GM12872 (cell line): ENCODE results near the gene TPD52L2.

ENCODE experiments used
- CTCF ChIP-seq: IDR thresholded peaks from 3 replicates; pipeline ENCODE4 v1.5.1; 2011; ENCODE audit warnings: low read depth, mild to moderate bottlenecking, low read length, moderate library complexity; ENCODE audit not compliant: insufficient read depth

The TPD52L2 gene

GRCh38 chr20:63919130-63919529 lies 54.1 kb downstream of the TPD52L2 start:
- no peak for TF ChIP-seq CTCF

DNA sequence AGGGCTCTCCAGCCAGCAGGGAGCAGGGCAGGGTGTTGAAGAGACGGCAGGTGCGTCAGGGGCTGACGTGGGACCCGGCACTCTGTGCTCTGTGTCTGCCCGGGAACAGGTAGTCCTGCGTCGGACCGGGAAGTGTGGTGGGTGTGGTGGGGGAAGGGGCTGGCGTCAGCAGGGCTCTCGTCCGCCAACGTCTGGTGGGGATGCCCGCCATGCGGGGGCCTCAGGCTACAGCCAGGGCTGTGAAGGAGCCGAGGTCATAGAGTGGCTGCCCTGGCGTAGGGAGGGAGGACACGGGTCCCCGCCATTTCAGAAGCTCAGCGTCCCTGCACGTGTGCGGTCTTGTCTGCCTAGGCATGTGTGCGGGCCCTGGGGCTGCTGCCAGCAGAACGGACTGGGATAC lies 55.2 kb downstream of the TPD52L2 start:
- no peak for TF ChIP-seq CTCF

DNA sequence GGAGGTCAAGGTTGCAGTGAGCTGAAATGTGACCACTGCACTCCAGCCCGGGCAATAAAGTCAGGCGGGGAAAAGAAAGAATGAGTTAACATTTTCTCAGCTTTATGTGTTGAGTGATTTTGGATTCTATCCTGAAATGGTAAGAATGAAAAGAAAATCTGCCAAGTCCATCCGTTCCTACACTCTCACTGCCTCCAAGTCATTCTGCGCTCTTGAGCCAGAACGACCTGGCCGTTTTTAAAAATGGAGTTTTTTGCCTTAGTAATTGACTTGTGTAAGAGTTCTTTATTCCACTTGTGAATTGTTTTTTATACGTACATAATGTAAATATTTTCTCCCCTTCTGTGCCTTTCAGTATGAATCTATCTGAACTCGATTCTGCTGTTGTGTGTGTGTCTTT lies 58.6 kb downstream of the TPD52L2 start:
- TF ChIP-seq CTCF, result no peak

- no peak for TF ChIP-seq CTCF
Observed at GRCh38 chr20:63924241-63924640, 59.2 kb downstream of the TPD52L2 start.

- no peak for TF ChIP-seq CTCF
Observed at GRCh38 chr20:63926298-63926697, 61.2 kb downstream of the TPD52L2 start.

DNA sequence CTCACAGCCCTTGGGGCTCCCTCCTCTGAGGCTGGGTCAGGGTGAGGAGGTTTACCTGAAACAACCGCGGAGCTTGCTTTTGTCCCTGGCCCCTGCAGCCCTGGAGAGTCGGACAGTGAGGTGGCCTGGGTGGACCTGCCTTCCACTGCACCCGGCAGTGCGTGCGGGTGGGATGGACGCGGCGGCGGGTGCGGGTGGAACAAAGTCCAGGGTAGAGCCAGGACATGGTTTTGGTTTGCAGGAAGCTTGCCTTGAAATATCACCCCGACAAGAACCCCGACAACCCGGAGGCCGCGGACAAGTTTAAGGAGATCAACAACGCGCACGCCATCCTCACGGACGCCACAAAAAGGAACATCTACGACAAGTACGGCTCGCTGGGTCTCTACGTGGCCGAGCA lies 64.0 kb downstream of the TPD52L2 start:
- TF ChIP-seq CTCF, result no peak

- TF ChIP-seq CTCF, result no peak
Observed at GRCh38 chr20:63930971-63931553, 66.0 kb downstream of the TPD52L2 start.
